Inferior parietal cortex (tissue), 1 donor: ENCODE data around the gene SELE.
"Not testable (repeated sequence)": the region's sequence is repeated elsewhere in the genome, so short reads cannot be mapped to it uniquely, and the experiment has no call there.

ENCODE experiments used
- DNase-seq: peaks from one replicate; pipeline ENCODE4 v3.0.0-alpha.2; 2016; ENCODE audit errors: extremely low spot score

Gene SELE

DNA sequence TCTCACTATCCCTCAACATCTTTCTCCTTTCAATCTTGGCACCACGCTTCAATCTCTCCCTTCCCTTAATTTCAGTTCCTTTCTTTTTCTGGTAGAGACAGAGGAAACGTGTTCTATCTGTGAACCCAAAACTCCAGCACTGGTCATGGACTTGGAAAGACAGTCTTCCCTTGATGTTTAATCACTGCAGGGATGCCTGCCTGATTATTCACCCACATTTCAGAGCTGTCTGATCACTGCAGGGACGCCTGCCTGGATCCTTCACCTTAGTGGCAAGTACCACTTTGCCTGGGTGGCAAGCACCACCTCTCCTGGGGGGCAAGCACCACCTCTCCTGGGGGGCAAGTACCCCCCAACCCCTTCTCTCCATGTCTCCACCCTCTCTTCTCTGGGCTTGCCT, 50.2 kb downstream of the SELE start:
- DNase-seq: no peak

DNA sequence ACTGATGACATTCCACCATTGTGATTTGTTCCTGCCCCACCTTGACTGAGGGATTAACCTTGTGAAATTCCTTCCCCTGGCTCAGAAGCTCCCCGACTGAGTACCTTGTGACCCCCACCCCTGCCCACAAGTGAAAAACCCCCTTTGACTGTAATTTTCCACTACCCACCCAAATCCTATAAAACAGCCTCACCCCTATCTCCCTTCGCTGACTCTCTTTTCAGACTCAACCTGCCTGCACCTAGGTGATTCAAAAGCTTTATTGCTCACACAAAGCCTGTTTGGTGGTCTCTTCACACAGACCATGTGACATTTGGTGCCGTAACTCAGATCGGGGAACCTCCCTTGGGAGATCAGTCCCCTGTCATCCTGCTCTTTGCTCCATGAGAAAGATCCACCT, 50.7 kb downstream of the SELE start:
- not testable (repeated sequence) for DNase-seq

DNA sequence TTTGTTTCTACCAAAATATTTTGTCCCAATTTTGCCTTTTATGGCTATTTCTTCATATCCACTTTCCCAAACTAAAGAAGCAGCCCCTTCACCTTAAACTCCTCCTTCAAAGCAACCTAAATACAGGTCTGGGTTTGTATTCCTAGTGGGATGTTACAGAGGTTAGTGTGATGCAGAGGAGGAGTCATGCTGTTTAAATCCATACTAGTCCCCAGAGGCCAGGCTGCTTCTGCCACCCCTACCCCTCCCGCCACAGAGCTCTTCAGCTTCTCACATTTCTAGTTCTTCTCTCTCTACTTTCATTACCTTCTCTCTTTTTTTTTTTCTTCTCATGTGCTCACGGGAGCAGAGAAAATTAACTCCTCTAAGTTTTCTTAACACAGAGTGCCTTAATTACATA, 51.8 kb downstream of the SELE start:
- no peak for DNase-seq

DNA sequence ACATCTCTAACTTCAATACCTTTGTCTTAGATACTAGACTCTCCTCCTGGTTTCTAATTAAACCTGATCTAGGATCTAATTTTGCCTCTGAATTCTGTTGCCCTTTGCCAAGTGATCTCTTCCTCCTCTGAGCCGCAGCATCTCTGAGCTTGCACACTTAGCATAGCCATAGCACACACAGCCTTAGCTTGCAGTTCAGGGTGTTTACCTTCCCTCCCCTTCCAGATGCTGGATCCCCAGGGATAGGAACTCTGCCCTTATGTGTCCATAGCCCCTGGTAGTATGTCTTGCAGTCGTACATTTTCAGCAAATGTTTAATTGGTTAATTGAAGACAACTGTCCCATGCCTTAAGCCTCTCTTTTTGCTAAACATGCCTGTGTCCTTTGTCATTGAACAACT, 52.7 kb downstream of the SELE start:
- DNase-seq: no peak

DNA sequence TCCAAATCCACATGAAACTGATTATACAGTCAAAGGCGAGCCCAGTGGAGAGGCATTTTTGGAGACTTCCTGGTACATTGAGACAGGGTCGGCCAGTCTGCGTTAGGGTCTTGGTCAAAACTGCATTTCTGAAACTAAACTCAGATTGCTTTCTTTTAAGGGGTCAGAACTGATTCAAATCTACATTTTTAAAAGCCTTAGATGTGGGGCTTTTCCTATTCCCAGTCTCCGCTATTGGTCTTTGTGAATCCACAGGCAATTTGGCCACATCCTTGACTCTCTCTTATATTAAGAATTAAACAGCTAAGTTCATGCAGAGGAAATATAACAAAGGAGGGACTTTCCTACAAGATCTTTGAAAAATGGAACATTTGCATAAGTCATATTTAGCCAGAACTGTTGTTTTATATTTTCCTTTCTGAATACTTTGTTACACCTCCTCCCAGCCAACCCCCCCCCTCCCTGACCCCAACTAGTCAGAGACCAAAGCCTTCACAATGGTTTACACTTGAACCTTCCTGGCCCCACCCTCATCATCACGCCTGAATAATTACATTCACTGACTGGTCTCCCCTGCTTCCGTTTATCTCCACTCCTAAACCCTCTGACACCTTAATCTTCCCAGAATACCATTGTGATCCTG, 53.4 kb downstream of the SELE start:
- no peak for DNase-seq

DNA sequence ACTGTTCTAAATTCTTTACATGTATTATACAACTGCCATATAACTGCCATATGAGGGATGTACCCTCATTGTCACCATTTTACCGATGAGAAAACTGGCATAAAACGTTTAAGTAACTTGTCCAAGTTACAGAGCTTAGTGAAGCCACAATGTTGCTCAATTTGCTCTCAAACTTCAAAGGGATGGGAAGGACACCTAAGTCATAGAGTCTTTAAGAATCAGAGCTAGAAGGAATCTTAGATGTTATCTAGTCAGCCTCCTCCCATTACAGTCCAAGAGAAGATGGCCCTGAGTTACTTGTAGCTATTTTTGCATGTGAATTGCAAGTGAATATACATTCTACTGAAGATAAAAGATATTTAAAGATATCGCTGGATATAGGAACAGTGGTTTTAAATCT, 54.2 kb downstream of the SELE start:
- DNase-seq: no peak

DNA sequence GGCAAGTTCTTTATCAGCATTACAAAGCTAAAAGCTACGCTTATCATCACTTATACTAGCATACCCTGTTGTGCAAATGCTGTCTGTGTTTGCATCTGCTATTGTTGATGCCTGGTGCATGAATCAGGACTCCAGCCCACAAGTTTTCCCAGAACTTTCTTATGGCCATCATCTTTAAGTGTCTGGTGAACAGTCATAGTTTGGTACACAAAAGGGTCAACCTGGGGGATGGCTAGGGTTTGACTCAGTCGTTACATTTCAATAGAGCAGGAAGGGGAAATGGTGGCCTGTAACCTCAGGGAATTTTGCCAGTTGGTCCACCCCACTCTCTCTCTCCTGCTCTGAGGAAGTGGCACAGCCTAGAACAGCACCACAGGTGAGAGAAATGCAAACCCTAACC, 57.9 kb downstream of the SELE start:
- no peak for DNase-seq
